Keratinocyte (primary cell): ENCODE data around the gene KCTD14.

Source experiments
- EZH2 ChIP-seq: IDR thresholded peaks from one replicate; pipeline ENCODE4 v1.6.1; 2012; ENCODE audit warnings: inconsistent platforms, mild to moderate bottlenecking, low read length, moderate library complexity
- TF ChIP-seq, protein P1 (sequence below), 3 experiments: IDR thresholded peaks in 1 of 3; conservative IDR thresholded peaks in 1 of 3; optimal IDR thresholded peaks in 1 of 3; 2 replicates in 2 of 3; 3 replicates in 1 of 3; pipeline versions ENCODE3 to v1.5.1; 2011; ENCODE audit warnings: low read length in 3 of 3, mild to moderate bottlenecking in 3 of 3, moderate library complexity in 2 of 3, control low read depth in 1 of 3, inconsistent platforms in 1 of 3; ENCODE audit not compliant: insufficient read depth in 2 of 3; ENCODE audit errors: extremely low read depth in 1 of 3

DNA sequence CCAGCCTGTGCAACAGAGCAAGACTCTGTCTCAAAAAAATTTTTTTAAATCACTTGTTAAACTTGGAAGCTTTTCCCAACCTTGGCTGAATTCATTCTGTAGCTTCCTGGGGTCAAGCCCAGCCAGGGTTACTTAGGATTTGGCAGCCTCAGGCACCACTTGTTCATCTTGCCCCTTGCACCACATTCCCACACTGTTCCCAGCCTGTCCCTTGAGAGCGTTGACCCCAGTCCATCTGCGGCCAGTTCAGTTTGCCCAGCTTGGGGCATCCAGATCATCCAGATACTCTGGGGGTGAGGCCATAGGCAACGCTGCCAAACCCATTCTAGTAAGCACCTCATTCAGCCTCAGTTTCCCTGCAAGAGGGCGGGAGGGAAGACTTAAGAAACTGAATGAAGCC is 31.9 kb upstream of the KCTD14 start:
- TF ChIP-seq, protein P1, sequence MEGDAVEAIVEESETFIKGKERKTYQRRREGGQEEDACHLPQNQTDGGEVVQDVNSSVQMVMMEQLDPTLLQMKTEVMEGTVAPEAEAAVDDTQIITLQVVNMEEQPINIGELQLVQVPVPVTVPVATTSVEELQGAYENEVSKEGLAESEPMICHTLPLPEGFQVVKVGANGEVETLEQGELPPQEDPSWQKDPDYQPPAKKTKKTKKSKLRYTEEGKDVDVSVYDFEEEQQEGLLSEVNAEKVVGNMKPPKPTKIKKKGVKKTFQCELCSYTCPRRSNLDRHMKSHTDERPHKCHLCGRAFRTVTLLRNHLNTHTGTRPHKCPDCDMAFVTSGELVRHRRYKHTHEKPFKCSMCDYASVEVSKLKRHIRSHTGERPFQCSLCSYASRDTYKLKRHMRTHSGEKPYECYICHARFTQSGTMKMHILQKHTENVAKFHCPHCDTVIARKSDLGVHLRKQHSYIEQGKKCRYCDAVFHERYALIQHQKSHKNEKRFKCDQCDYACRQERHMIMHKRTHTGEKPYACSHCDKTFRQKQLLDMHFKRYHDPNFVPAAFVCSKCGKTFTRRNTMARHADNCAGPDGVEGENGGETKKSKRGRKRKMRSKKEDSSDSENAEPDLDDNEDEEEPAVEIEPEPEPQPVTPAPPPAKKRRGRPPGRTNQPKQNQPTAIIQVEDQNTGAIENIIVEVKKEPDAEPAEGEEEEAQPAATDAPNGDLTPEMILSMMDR (optimal IDR thresholded peaks at IDR 0.05 in 1 of 3, IDR thresholded peaks at IDR 0.05 in 1 of 3, conservative IDR thresholded peaks at IDR 0.05 in 1 of 3; ENCODE audit: extremely low read depth in 1 of 3, insufficient read depth in 2 of 3, low read length in 3 of 3), result no peak
- TF ChIP-seq EZH2, result no peak
